ENCODE measurements around the gene EXD3. TPM values are rescaled to one million over a fixed set of nuclear protein-coding genes. Genes with fewer than 3 reads are reported as not detected.

EXD3 gene
- total and polyA plus RNA-seq, 4 donors: 8.6 to 30.5 (median 19.5) TPM

DNA sequence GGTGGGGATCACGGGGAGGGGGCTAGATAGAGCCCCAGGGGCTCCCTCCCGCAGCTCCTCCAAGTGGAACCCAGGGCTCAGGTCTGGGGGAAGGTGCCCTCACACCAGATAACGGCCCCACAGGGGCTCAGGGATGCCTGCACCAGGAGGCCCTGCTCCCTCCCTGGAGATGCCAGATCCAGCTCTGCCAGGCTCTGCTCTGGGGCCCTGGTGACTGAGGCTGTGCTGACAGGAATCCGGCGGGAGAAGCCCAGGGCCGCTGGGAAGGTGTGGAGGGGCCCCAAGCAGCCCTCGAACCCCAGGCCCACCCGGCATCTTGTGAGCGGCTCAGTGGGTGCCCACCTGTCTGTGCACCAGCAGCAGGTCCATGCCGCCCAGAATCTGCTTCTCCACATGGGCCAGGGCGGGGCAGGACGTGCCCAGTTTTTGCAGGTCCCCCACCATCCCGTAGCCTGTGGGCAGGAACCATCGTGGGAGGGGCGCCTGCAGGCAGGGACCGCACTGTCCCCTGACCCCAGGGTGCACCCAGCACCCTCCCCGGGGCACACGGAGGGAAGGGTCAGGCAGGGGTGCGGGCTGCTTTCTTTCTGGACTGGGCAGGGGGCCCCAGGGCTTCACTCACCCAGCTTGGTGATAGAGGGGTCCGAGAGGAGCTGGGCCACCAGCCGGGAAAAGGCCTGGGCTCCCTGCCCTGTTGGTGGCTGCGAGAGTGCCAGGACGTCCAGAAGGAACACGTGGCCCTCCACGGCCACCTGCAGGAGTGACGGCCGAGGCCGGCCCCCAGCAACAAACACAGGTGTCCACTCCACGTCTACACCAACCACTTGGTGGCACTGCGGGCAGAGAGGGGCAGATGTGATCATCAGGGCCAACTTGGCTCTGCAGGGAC lies 72.0 kb downstream of the EXD3 start:
- no peak overlapping the region for H3K4me3 ChIP-seq
- no peaks in the 10 kb centered on the region for H3K27me3 ChIP-seq (ENCODE audit: control insufficient read depth in 3 of 3, insufficient read depth in 3 of 3, low read length in 2 of 3)
- no peak overlapping the region for H3K27ac ChIP-seq (ENCODE audit: low read depth in 1 of 2, low read length in 1 of 2)
- peaks cover 0 to 8% (median 2%) of the 10 kb centered on the region in 4 donors for H3K9me3 ChIP-seq (ENCODE audit: control insufficient read depth in 4 of 4, insufficient read depth in 3 of 4, low read length in 3 of 4)
- DNase-seq (no peak), ATAC-seq (ENCODE audit: insufficient read depth, low FRiP score) (no peak)
- WGBS, 2 donors: 95% methylated on average over 28 to 30 of the region's 30 CpGs
- H3K36me3 ChIP-seq (ENCODE audit: control insufficient read depth in 4 of 4, insufficient read depth in 4 of 4, low read length in 4 of 4): peaks cover 2 to 20% (median 8%) of the 10 kb centered on the region in 4 donors
- peaks cover 0 to 27% (median 0%) of the 10 kb centered on the region in 5 donors for H3K4me1 ChIP-seq (ENCODE audit: control insufficient read depth in 5 of 5, insufficient read depth in 5 of 5, low read length in 5 of 5)
- no peak overlapping the region for H3K9ac ChIP-seq (ENCODE audit: insufficient read depth in 1 of 2, low read length in 2 of 2)
- TF ChIP-seq CTCF (IDR thresholded peaks at IDR 0.05; ENCODE audit: control extremely low read depth, extremely low read depth): no peak

DNA sequence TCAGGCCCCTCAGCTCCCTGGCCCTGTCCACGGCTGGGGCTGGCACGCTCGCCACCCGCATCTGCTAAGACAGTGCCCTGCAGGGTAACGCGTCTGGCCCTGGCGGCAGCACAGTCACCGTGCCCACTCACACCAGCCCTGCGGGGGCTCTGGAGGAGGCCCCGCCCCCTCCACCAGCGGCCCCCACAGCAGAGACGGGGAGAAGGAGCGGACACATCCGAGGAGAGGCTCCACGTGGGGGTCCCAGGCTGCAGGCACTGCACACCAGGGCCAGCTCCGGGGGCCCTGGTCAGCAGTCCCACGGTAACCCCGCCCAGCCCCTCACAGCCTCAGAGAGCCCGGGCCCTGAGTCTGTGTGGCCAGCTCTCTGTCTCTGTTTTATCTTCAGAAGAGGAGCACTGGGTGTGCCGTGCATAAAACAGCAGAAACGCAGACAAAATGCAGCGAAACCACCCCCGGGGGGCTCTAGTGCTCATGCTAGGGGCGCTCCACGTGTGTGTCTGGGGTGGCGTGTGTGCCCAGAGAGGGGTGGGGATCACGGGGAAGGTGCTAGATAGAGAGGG lies 73.4 kb downstream of the EXD3 start:
- peaks cover 2 to 20% (median 10%) of the 10 kb centered on the region in 4 donors for H3K36me3 ChIP-seq (ENCODE audit: control insufficient read depth in 4 of 4, insufficient read depth in 4 of 4, low read length in 4 of 4)
- TF ChIP-seq CTCF (IDR thresholded peaks at IDR 0.05; ENCODE audit: control extremely low read depth, extremely low read depth): no peak
- H3K4me3 ChIP-seq: no peak overlapping the region
- peaks cover 0 to 22% (median 0%) of the 10 kb centered on the region in 5 donors for H3K4me1 ChIP-seq (ENCODE audit: control insufficient read depth in 5 of 5, insufficient read depth in 5 of 5, low read length in 5 of 5)
- no peaks in the 10 kb centered on the region for H3K27me3 ChIP-seq (ENCODE audit: control insufficient read depth in 3 of 3, insufficient read depth in 3 of 3, low read length in 2 of 3)
- 95 to 97% methylated on average over 27 of the region's 27 CpGs for WGBS, 2 donors
- ATAC-seq (ENCODE audit: insufficient read depth, low FRiP score) (no peak), DNase-seq (no peak)
- peaks cover 0 to 5% (median 2%) of the 10 kb centered on the region in 4 donors for H3K9me3 ChIP-seq (ENCODE audit: control insufficient read depth in 4 of 4, insufficient read depth in 3 of 4, low read length in 3 of 4)
- no peak overlapping the region for H3K27ac ChIP-seq (ENCODE audit: low read depth in 1 of 2, low read length in 1 of 2)
- H3K9ac ChIP-seq (ENCODE audit: insufficient read depth in 1 of 2, low read length in 2 of 2): no peak overlapping the region

GRCh38 chr9:137348769-137349470 lies 74.0 kb downstream of the EXD3 start:
- peaks cover 0 to 18% (median 0%) of the 10 kb centered on the region in 5 donors for H3K4me1 ChIP-seq (ENCODE audit: control insufficient read depth in 5 of 5, insufficient read depth in 5 of 5, low read length in 5 of 5)
- no peaks in the 10 kb centered on the region for H3K27me3 ChIP-seq (ENCODE audit: control insufficient read depth in 3 of 3, insufficient read depth in 3 of 3, low read length in 2 of 3)
- 97 to 99% methylated on average over 25 to 31 of the region's 31 CpGs for WGBS, 2 donors
- no peak for DNase-seq
- peaks cover 0 to 5% (median 2%) of the 10 kb centered on the region in 4 donors for H3K9me3 ChIP-seq (ENCODE audit: control insufficient read depth in 4 of 4, insufficient read depth in 3 of 4, low read length in 3 of 4)
- no peak overlapping the region for H3K4me3 ChIP-seq
- no peak overlapping the region for H3K9ac ChIP-seq (ENCODE audit: insufficient read depth in 1 of 2, low read length in 2 of 2)
- H3K36me3 ChIP-seq (ENCODE audit: control insufficient read depth in 4 of 4, insufficient read depth in 4 of 4, low read length in 4 of 4): peaks cover 2 to 20% (median 12%) of the 10 kb centered on the region in 4 donors
- TF ChIP-seq CTCF (IDR thresholded peaks at IDR 0.05; ENCODE audit: control extremely low read depth, extremely low read depth): no peak
- no peak overlapping the region for H3K27ac ChIP-seq (ENCODE audit: low read depth in 1 of 2, low read length in 1 of 2)
- ATAC-seq (ENCODE audit: insufficient read depth, low FRiP score): no peak

All from lung (tissue), 12 donors.